GM19043 (cell line): Measurements from ENCODE around the gene CST4.
"Not testable (repeated sequence)": the region's sequence is repeated elsewhere in the genome, so short reads cannot be mapped to it uniquely, and the experiment has no call there.

ENCODE experiments used
- ATAC-seq: cut with Tn5 transposase; IDR thresholded peaks from one replicate; pipeline ENCODE4 v1.9.1; 2021; ENCODE audit warnings: low read depth; ENCODE audit not compliant: unreplicated experiment

CST4 gene

GRCh38 chr20:23663180-23663579 lies 25.7 kb downstream of the CST4 start:
- no peak for ATAC-seq

GRCh38 chr20:23662276-23662870 lies 26.5 kb downstream of the CST4 start:
- no peak for ATAC-seq

GRCh38 chr20:23661002-23661429 lies 27.8 kb downstream of the CST4 start:
- ATAC-seq, result no peak

- no peak for ATAC-seq
Observed at GRCh38 chr20:23659989-23660837, 28.6 kb downstream of the CST4 start.

GRCh38 chr20:23659610-23659988 lies 29.2 kb downstream of the CST4 start:
- ATAC-seq, result not testable (repeated sequence)

GRCh38 chr20:23658989-23659609 lies 29.7 kb downstream of the CST4 start:
- ATAC-seq, result no peak

- ATAC-seq, result no peak
Observed at GRCh38 chr20:23658336-23658735, 30.5 kb downstream of the CST4 start.

- no peak for ATAC-seq
Observed at GRCh38 chr20:23657202-23657601, 31.6 kb downstream of the CST4 start.

GRCh38 chr20:23656372-23656771 lies 32.5 kb downstream of the CST4 start:
- no peak for ATAC-seq

GRCh38 chr20:23655491-23656211 lies 33.2 kb downstream of the CST4 start:
- no peak for ATAC-seq

- ATAC-seq, result no peak
Observed at GRCh38 chr20:23654717-23655116, 34.1 kb downstream of the CST4 start.

- no peak for ATAC-seq
Observed at GRCh38 chr20:23654000-23654399, 34.8 kb downstream of the CST4 start.

GRCh38 chr20:23653400-23653938 lies 35.4 kb downstream of the CST4 start:
- ATAC-seq, result no peak

GRCh38 chr20:23652926-23653325 lies 35.9 kb downstream of the CST4 start:
- no peak for ATAC-seq

GRCh38 chr20:23652371-23652770 lies 36.5 kb downstream of the CST4 start:
- no peak for ATAC-seq

- no peak for ATAC-seq
Observed at GRCh38 chr20:23651117-23651516, 37.7 kb downstream of the CST4 start.

- no peak for ATAC-seq
Observed at GRCh38 chr20:23649830-23650417, 38.9 kb downstream of the CST4 start.

GRCh38 chr20:23649242-23649641 lies 39.6 kb downstream of the CST4 start:
- ATAC-seq, result no peak

GRCh38 chr20:23647346-23647745 lies 41.5 kb downstream of the CST4 start:
- ATAC-seq, result no peak

GRCh38 chr20:23646106-23646873 lies 42.5 kb downstream of the CST4 start:
- no peak for ATAC-seq
